ENCODE results near the gene POLE.

POLE gene

GRCh38 chr12:132687211-132688164 is at the start of gene POLE, which contains the start of gene PXMP2:
Gene POLE (minus strand): TSS chr12:132687342. CDS start chr12:132687315, 27 bp downstream.
Gene PXMP2 (plus strand): TSS chr12:132687587. CDS start chr12:132687671, 84 bp downstream.
- peak; percentile 96 for DNase-seq

- DNase-seq: no peak
Observed at GRCh38 chr12:132736913-132737312, 49.8 kb upstream of the POLE start.

GRCh38 chr12:132736378-132736777 is 49.2 kb upstream of the POLE start:
- DNase-seq: no peak

GRCh38 chr12:132735496-132735895 is 48.4 kb upstream of the POLE start:
- DNase-seq: no peak

GRCh38 chr12:132734206-132734605 is 47.1 kb upstream of the POLE start:
- no peak for DNase-seq

- no peak for DNase-seq
Observed at GRCh38 chr12:132731574-132731973, 44.4 kb upstream of the POLE start.

GRCh38 chr12:132730353-132730752 is 43.2 kb upstream of the POLE start:
- no peak for DNase-seq

- DNase-seq: no peak
Observed at GRCh38 chr12:132729541-132730320, 42.6 kb upstream of the POLE start.

GRCh38 chr12:132728502-132728901 is 41.4 kb upstream of the POLE start:
- no peak for DNase-seq

GRCh38 chr12:132727091-132727794 is 40.1 kb upstream of the POLE start:
- DNase-seq: no peak

- no peak for DNase-seq
Observed at GRCh38 chr12:132726386-132726785, 39.2 kb upstream of the POLE start.

- no peak for DNase-seq
Observed at GRCh38 chr12:132724506-132725241, 37.5 kb upstream of the POLE start.

- DNase-seq: no peak
Observed at GRCh38 chr12:132723764-132724140, 36.6 kb upstream of the POLE start.

GRCh38 chr12:132723015-132723763 is 36.0 kb upstream of the POLE start:
- DNase-seq: no peak

GRCh38 chr12:132720606-132721345 is 33.6 kb upstream of the POLE start:
- DNase-seq: no peak

- no peak for DNase-seq
Observed at GRCh38 chr12:132719954-132720324, 32.8 kb upstream of the POLE start.

GRCh38 chr12:132719141-132719953 is 32.2 kb upstream of the POLE start:
- no peak for DNase-seq

GRCh38 chr12:132718644-132719043 is 31.5 kb upstream of the POLE start:
- DNase-seq: no peak

GRCh38 chr12:132717531-132718387 is 30.6 kb upstream of the POLE start:
- no peak for DNase-seq
